ENCODE data around the gene RPS14. TPM values are rescaled to one million over a fixed set of nuclear protein-coding genes. Genes with fewer than 3 reads are reported as not detected.
A peak's percentile ranks its signal among the peaks of the same experiment; 100 is the strongest.

RPS14 gene
- total and polyA plus RNA-seq, 8 donors = 1,164 to 2,138 (median 1,539) TPM

- Histone ChIP-seq H3K36me3 (no peaks in the 10 kb centered on the region), H3K4me3 (peak overlapping the region in 2 of 4 donors; percentile 10 to 36), H3K27ac (peak overlapping the region; percentile 41 to 94 (median 82)), H3K4me1 (peaks cover 0 to 6% (median 0%) of the 10 kb centered on the region in 3 donors), H3K9me3 (no peaks in the 10 kb centered on the region), H3K27me3 (no peaks in the 10 kb centered on the region)
- FAIRE-seq = no peak
- TF ChIP-seq, protein P1, sequence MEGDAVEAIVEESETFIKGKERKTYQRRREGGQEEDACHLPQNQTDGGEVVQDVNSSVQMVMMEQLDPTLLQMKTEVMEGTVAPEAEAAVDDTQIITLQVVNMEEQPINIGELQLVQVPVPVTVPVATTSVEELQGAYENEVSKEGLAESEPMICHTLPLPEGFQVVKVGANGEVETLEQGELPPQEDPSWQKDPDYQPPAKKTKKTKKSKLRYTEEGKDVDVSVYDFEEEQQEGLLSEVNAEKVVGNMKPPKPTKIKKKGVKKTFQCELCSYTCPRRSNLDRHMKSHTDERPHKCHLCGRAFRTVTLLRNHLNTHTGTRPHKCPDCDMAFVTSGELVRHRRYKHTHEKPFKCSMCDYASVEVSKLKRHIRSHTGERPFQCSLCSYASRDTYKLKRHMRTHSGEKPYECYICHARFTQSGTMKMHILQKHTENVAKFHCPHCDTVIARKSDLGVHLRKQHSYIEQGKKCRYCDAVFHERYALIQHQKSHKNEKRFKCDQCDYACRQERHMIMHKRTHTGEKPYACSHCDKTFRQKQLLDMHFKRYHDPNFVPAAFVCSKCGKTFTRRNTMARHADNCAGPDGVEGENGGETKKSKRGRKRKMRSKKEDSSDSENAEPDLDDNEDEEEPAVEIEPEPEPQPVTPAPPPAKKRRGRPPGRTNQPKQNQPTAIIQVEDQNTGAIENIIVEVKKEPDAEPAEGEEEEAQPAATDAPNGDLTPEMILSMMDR (IDR thresholded peaks at IDR 0.05) = no peak
- WGBS, 2 donors = 14 to 15% methylated on average over 15 of the region's 15 CpGs
- DNase-seq = peak in 4 of 6 donors; percentile 68 to 86 (median 74)
- intact Hi-C loops (cut with DNase I) = no loop called here
- peak; percentile 80 to 92 (median 89) for ATAC-seq
Observed at GRCh38 chr5:150409638-150410523, 39.7 kb downstream of the RPS14 start.

DNA sequence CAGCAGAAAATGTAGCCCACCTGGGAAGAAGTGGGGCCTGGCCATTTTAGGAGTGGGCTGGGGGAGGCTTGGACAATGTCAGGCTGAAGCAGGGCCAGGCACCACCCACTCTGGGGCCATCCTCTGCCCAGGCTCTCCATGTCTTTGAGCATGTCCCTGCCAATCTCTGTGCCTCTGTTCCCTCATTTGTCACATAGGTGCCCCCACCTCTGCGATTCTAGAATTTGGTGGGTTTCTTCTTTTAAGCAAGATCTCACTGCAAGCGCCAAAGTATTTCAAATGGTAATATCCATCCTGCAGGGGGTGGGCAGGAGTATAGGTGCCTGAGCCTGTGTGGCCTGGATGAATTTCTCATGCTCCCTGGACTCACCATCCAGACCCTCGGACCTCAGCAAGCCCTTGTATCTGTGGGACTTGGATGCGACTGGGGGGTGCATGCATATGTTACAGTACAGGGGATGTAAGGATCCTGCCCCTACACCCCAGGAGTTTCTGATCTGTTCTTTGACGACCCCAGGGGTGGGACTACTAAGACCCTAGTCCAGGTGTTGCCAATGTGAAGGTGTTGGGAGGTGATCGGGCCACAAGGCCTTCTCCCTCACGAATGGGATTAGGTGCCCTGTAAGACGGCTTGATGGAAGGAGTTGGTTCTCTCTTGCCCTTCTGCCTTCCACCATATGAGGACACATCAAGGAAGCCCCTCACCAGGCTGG is 41.2 kb downstream of the RPS14 start:
- no peak for DNase-seq
- H3K4me3 ChIP-seq = no peak overlapping the region
- TF ChIP-seq, protein P1 (IDR thresholded peaks at IDR 0.05) = no peak
- WGBS, 2 donors = 78 to 89% methylated on average over 8 of the region's 8 CpGs
- intact Hi-C loops (cut with DNase I) = no loop called here
- no peak for FAIRE-seq
- no peaks in the 10 kb centered on the region for H3K9me3 ChIP-seq
- no peaks in the 10 kb centered on the region for H3K27me3 ChIP-seq
- H3K36me3 ChIP-seq = no peaks in the 10 kb centered on the region
- peak overlapping the region in 1 of 4 donors; percentile 94 for H3K27ac ChIP-seq
- ATAC-seq = no peak
- peaks cover 0 to 6% (median 0%) of the 10 kb centered on the region in 3 donors for H3K4me1 ChIP-seq

GRCh38 chr5:150407096-150407720 is 42.3 kb downstream of the RPS14 start:
- Histone ChIP-seq H3K4me1 (peaks cover 0 to 6% (median 0%) of the 10 kb centered on the region in 3 donors), H3K27me3 (no peaks in the 10 kb centered on the region), H3K27ac (no peak overlapping the region), H3K9me3 (no peaks in the 10 kb centered on the region), H3K36me3 (no peaks in the 10 kb centered on the region), H3K4me3 (no peak overlapping the region)
- 73 to 74% methylated on average over 13 of the region's 13 CpGs for WGBS, 2 donors
- DNase-seq = peak in 1 of 6 donors; percentile 53
- no peak for ATAC-seq
- FAIRE-seq = no peak
- TF ChIP-seq, protein P1 (IDR thresholded peaks at IDR 0.05) = no peak
- intact Hi-C loops (cut with DNase I) = no loop called here

GRCh38 chr5:150406723-150407095 is 42.8 kb downstream of the RPS14 start:
- FAIRE-seq = no peak
- Histone ChIP-seq H3K9me3 (no peaks in the 10 kb centered on the region), H3K27me3 (no peaks in the 10 kb centered on the region), H3K36me3 (no peaks in the 10 kb centered on the region), H3K4me3 (no peak overlapping the region), H3K4me1 (peaks cover 0 to 6% (median 0%) of the 10 kb centered on the region in 3 donors), H3K27ac (no peak overlapping the region)
- peak in 1 of 6 donors; percentile 62 for DNase-seq
- intact Hi-C loops (cut with DNase I) = no loop called here
- 59 to 71% methylated on average over 10 of the region's 10 CpGs for WGBS, 2 donors
- TF ChIP-seq, protein P1 (IDR thresholded peaks at IDR 0.05) = no peak
- no peak for ATAC-seq

Measured in pancreas (tissue), 10 donors.